ENCODE data around the gene DPF3. TPM values are rescaled to one million over a fixed set of nuclear protein-coding genes. Genes with fewer than 3 reads are reported as not detected.

Gene DPF3
- polyA plus RNA-seq, 2 donors = 0.16 to 0.37 TPM

GRCh38 chr14:72717220-72717619 lies 176.7 kb downstream of the DPF3 start:
- WGBS, 2 donors = 95 to 96% methylated on average over 2 of the region's 2 CpGs
- Histone ChIP-seq H3K4me3 (ENCODE audit: low read depth in 1 of 2, low read length in 2 of 2) (no peak overlapping the region), H3K27ac (ENCODE audit: low read depth in 2 of 2, low read length in 1 of 2) (no peak overlapping the region), H3K36me3 (ENCODE audit: control insufficient read depth in 2 of 2, insufficient read depth in 2 of 2, low read length in 1 of 2) (no peaks in the 10 kb centered on the region), H3K9me3 (ENCODE audit: control insufficient read depth in 2 of 2, insufficient read depth in 1 of 2, low read depth in 1 of 2, low read length in 1 of 2) (no peaks in the 10 kb centered on the region), H3K4me1 (ENCODE audit: control insufficient read depth in 2 of 2, insufficient read depth in 2 of 2, low read length in 1 of 2) (peaks cover 4 to 5% of the 10 kb centered on the region in 2 donors), H3K27me3 (ENCODE audit: control insufficient read depth in 1 of 2, insufficient read depth in 2 of 2, low read length in 2 of 2) (no peaks in the 10 kb centered on the region)

GRCh38 chr14:72716476-72716875 lies 177.4 kb downstream of the DPF3 start:
- H3K27me3 ChIP-seq (ENCODE audit: control insufficient read depth in 1 of 2, insufficient read depth in 2 of 2, low read length in 2 of 2) = no peaks in the 10 kb centered on the region
- H3K4me1 ChIP-seq (ENCODE audit: control insufficient read depth in 2 of 2, insufficient read depth in 2 of 2, low read length in 1 of 2) = peaks cover 4 to 5% of the 10 kb centered on the region in 2 donors
- H3K36me3 ChIP-seq (ENCODE audit: control insufficient read depth in 2 of 2, insufficient read depth in 2 of 2, low read length in 1 of 2) = no peaks in the 10 kb centered on the region
- H3K4me3 ChIP-seq (ENCODE audit: low read depth in 1 of 2, low read length in 2 of 2) = no peak overlapping the region
- 83 to 87% methylated on average over 4 of the region's 4 CpGs for WGBS, 2 donors
- H3K27ac ChIP-seq (ENCODE audit: low read depth in 2 of 2, low read length in 1 of 2) = no peak overlapping the region
- no peaks in the 10 kb centered on the region for H3K9me3 ChIP-seq (ENCODE audit: control insufficient read depth in 2 of 2, insufficient read depth in 1 of 2, low read depth in 1 of 2, low read length in 1 of 2)

- Histone ChIP-seq H3K4me1 (ENCODE audit: control insufficient read depth in 2 of 2, insufficient read depth in 2 of 2, low read length in 1 of 2) (peaks cover 4 to 5% of the 10 kb centered on the region in 2 donors), H3K27me3 (ENCODE audit: control insufficient read depth in 1 of 2, insufficient read depth in 2 of 2, low read length in 2 of 2) (no peaks in the 10 kb centered on the region), H3K4me3 (ENCODE audit: low read depth in 1 of 2, low read length in 2 of 2) (no peak overlapping the region), H3K27ac (ENCODE audit: low read depth in 2 of 2, low read length in 1 of 2) (peak overlapping the region in 1 of 2 donors; percentile 52), H3K36me3 (ENCODE audit: control insufficient read depth in 2 of 2, insufficient read depth in 2 of 2, low read length in 1 of 2) (no peaks in the 10 kb centered on the region), H3K9me3 (ENCODE audit: control insufficient read depth in 2 of 2, insufficient read depth in 1 of 2, low read depth in 1 of 2, low read length in 1 of 2) (no peaks in the 10 kb centered on the region)
- 33 to 43% methylated on average over 9 of the region's 9 CpGs for WGBS, 2 donors
Measured at GRCh38 chr14:72715850-72716228, 178.1 kb downstream of the DPF3 start.

- Histone ChIP-seq H3K36me3 (ENCODE audit: control insufficient read depth in 2 of 2, insufficient read depth in 2 of 2, low read length in 1 of 2) (no peaks in the 10 kb centered on the region), H3K4me3 (ENCODE audit: low read depth in 1 of 2, low read length in 2 of 2) (no peak overlapping the region), H3K27me3 (ENCODE audit: control insufficient read depth in 1 of 2, insufficient read depth in 2 of 2, low read length in 2 of 2) (no peaks in the 10 kb centered on the region), H3K9me3 (ENCODE audit: control insufficient read depth in 2 of 2, insufficient read depth in 1 of 2, low read depth in 1 of 2, low read length in 1 of 2) (no peaks in the 10 kb centered on the region), H3K4me1 (ENCODE audit: control insufficient read depth in 2 of 2, insufficient read depth in 2 of 2, low read length in 1 of 2) (peaks cover 4 to 5% of the 10 kb centered on the region in 2 donors), H3K27ac (ENCODE audit: low read depth in 2 of 2, low read length in 1 of 2) (peak overlapping the region in 1 of 2 donors; percentile 18)
- WGBS, 2 donors = 67 to 69% methylated on average over 7 of the region's 7 CpGs
Measured at GRCh38 chr14:72715215-72715849, 178.6 kb downstream of the DPF3 start.

- Histone ChIP-seq H3K4me3 (ENCODE audit: low read depth in 1 of 2, low read length in 2 of 2) (no peak overlapping the region), H3K9me3 (ENCODE audit: control insufficient read depth in 2 of 2, insufficient read depth in 1 of 2, low read depth in 1 of 2, low read length in 1 of 2) (no peaks in the 10 kb centered on the region), H3K27ac (ENCODE audit: low read depth in 2 of 2, low read length in 1 of 2) (peak overlapping the region in 1 of 2 donors; percentile 18), H3K27me3 (ENCODE audit: control insufficient read depth in 1 of 2, insufficient read depth in 2 of 2, low read length in 2 of 2) (no peaks in the 10 kb centered on the region), H3K4me1 (ENCODE audit: control insufficient read depth in 2 of 2, insufficient read depth in 2 of 2, low read length in 1 of 2) (peaks cover 4 to 5% of the 10 kb centered on the region in 2 donors), H3K36me3 (ENCODE audit: control insufficient read depth in 2 of 2, insufficient read depth in 2 of 2, low read length in 1 of 2) (no peaks in the 10 kb centered on the region)
- WGBS, 2 donors = 82 to 84% methylated on average over 8 of the region's 8 CpGs
Measured at GRCh38 chr14:72714871-72715214, 179.1 kb downstream of the DPF3 start.

GRCh38 chr14:72714094-72714493 lies 179.8 kb downstream of the DPF3 start:
- 74 to 82% methylated on average over 13 to 14 of the region's 14 CpGs for WGBS, 2 donors
- Histone ChIP-seq H3K36me3 (ENCODE audit: control insufficient read depth in 2 of 2, insufficient read depth in 2 of 2, low read length in 1 of 2) (no peaks in the 10 kb centered on the region), H3K9me3 (ENCODE audit: control insufficient read depth in 2 of 2, insufficient read depth in 1 of 2, low read depth in 1 of 2, low read length in 1 of 2) (no peaks in the 10 kb centered on the region), H3K4me3 (ENCODE audit: low read depth in 1 of 2, low read length in 2 of 2) (no peak overlapping the region), H3K4me1 (ENCODE audit: control insufficient read depth in 2 of 2, insufficient read depth in 2 of 2, low read length in 1 of 2) (peaks cover 4 to 5% of the 10 kb centered on the region in 2 donors), H3K27me3 (ENCODE audit: control insufficient read depth in 1 of 2, insufficient read depth in 2 of 2, low read length in 2 of 2) (no peaks in the 10 kb centered on the region), H3K27ac (ENCODE audit: low read depth in 2 of 2, low read length in 1 of 2) (no peak overlapping the region)

GRCh38 chr14:72711936-72712335 lies 182.0 kb downstream of the DPF3 start:
- 80 to 87% methylated on average over 12 of the region's 12 CpGs for WGBS, 2 donors
- H3K27ac ChIP-seq (ENCODE audit: low read depth in 2 of 2, low read length in 1 of 2) = no peak overlapping the region

GRCh38 chr14:72709916-72710611 lies 183.8 kb downstream of the DPF3 start:
- no peak overlapping the region for H3K4me3 ChIP-seq (ENCODE audit: low read depth in 1 of 2, low read length in 2 of 2)
- WGBS, 2 donors = 81 to 83% methylated on average over 7 of the region's 7 CpGs

More at GRCh38 chr14:72711936-72712335, 182.0 kb downstream of the DPF3 start:
- H3K36me3 ChIP-seq (ENCODE audit: control insufficient read depth in 2 of 2, insufficient read depth in 2 of 2, low read length in 1 of 2) = no peaks in the 10 kb centered on the region
- no peaks in the 10 kb centered on the region for H3K9me3 ChIP-seq (ENCODE audit: control insufficient read depth in 2 of 2, insufficient read depth in 1 of 2, low read depth in 1 of 2, low read length in 1 of 2)
- H3K4me1 ChIP-seq (ENCODE audit: control insufficient read depth in 2 of 2, insufficient read depth in 2 of 2, low read length in 1 of 2) = peaks cover 4 to 5% of the 10 kb centered on the region in 2 donors
- H3K4me3 ChIP-seq (ENCODE audit: low read depth in 1 of 2, low read length in 2 of 2) = no peak overlapping the region
- H3K27me3 ChIP-seq (ENCODE audit: control insufficient read depth in 1 of 2, insufficient read depth in 2 of 2, low read length in 2 of 2) = no peaks in the 10 kb centered on the region

GRCh38 chr14:72708708-72709475 lies 185.0 kb downstream of the DPF3 start:
- H3K27me3 ChIP-seq (ENCODE audit: control insufficient read depth in 1 of 2, insufficient read depth in 2 of 2, low read length in 2 of 2) = no peaks in the 10 kb centered on the region
- no peaks in the 10 kb centered on the region for H3K9me3 ChIP-seq (ENCODE audit: control insufficient read depth in 2 of 2, insufficient read depth in 1 of 2, low read depth in 1 of 2, low read length in 1 of 2)
- no peak overlapping the region for H3K4me3 ChIP-seq (ENCODE audit: low read depth in 1 of 2, low read length in 2 of 2)
- no peaks in the 10 kb centered on the region for H3K4me1 ChIP-seq (ENCODE audit: control insufficient read depth in 2 of 2, insufficient read depth in 2 of 2, low read length in 1 of 2)
- no peak overlapping the region for H3K27ac ChIP-seq (ENCODE audit: low read depth in 2 of 2, low read length in 1 of 2)
- 77 to 79% methylated on average over 13 of the region's 13 CpGs for WGBS, 2 donors
- no peaks in the 10 kb centered on the region for H3K36me3 ChIP-seq (ENCODE audit: control insufficient read depth in 2 of 2, insufficient read depth in 2 of 2, low read length in 1 of 2)

More at GRCh38 chr14:72709916-72710611, 183.8 kb downstream of the DPF3 start:
- H3K9me3 ChIP-seq (ENCODE audit: control insufficient read depth in 2 of 2, insufficient read depth in 1 of 2, low read depth in 1 of 2, low read length in 1 of 2) = no peaks in the 10 kb centered on the region
- H3K36me3 ChIP-seq (ENCODE audit: control insufficient read depth in 2 of 2, insufficient read depth in 2 of 2, low read length in 1 of 2) = no peaks in the 10 kb centered on the region
- no peak overlapping the region for H3K27ac ChIP-seq (ENCODE audit: low read depth in 2 of 2, low read length in 1 of 2)
- H3K27me3 ChIP-seq (ENCODE audit: control insufficient read depth in 1 of 2, insufficient read depth in 2 of 2, low read length in 2 of 2) = no peaks in the 10 kb centered on the region
- peaks cover 0 to 5% of the 10 kb centered on the region in 2 donors for H3K4me1 ChIP-seq (ENCODE audit: control insufficient read depth in 2 of 2, insufficient read depth in 2 of 2, low read length in 1 of 2)
